Neuronal stem cell (in vitro differentiated cells): ENCODE results near the gene ETV4.

Source experiments
- DNase-seq: peaks from one replicate; pipeline ENCODE4 v3.0.0-alpha.2; 2013; ENCODE audit warnings: low spot score
- H2AFZ ChIP-seq: one replicate; pipeline ENCODE4 v1.6.1; 2013; ENCODE audit warnings: mild to moderate bottlenecking, low read length, inconsistent platforms
- H2AK5ac ChIP-seq: 2 replicates; pipeline ENCODE4 v1.6.1; 2013; ENCODE audit warnings: low read depth, mild to moderate bottlenecking, inconsistent platforms, low read length, moderate library complexity, mixed read lengths
- H2BK120ac ChIP-seq: 2 replicates; pipeline ENCODE4 v1.6.1; 2013; ENCODE audit warnings: low read depth, mild to moderate bottlenecking, inconsistent platforms, low read length, moderate library complexity, mixed read lengths
- H2BK12ac ChIP-seq: one replicate; pipeline ENCODE4 v1.6.1; 2013; ENCODE audit warnings: low read length, inconsistent platforms
- H2BK15ac ChIP-seq: 2 replicates; pipeline ENCODE4 v1.6.1; 2013; ENCODE audit warnings: mild to moderate bottlenecking, low read length, inconsistent platforms, mixed read lengths
- H2BK5ac ChIP-seq: one replicate; pipeline ENCODE4 v1.6.1; 2013; ENCODE audit warnings: inconsistent platforms, mild to moderate bottlenecking, low read length, moderate library complexity
- H3K14ac ChIP-seq: one replicate; pipeline ENCODE4 v1.6.1; 2013; ENCODE audit warnings: low read length, inconsistent platforms
- H3K18ac ChIP-seq: 2 replicates; pipeline ENCODE4 v1.6.1; 2013; ENCODE audit warnings: low read length, inconsistent platforms
- H3K23ac ChIP-seq: 2 replicates; pipeline ENCODE4 v1.6.1; 2013; ENCODE audit warnings: low read depth, mild to moderate bottlenecking, mixed read lengths, low read length, inconsistent platforms; ENCODE audit not compliant: poor library complexity
- H3K27ac ChIP-seq: replicated peaks from 3 replicates; pipeline ENCODE4 v1.5.1; 2013; ENCODE audit warnings: low read length, inconsistent platforms
- H3K27me3 ChIP-seq, 3 experiments: 2 replicates each; pipeline ENCODE4 v1.6.1; 2013; ENCODE audit warnings: low read length in 3 of 3, mild to moderate bottlenecking in 2 of 3, inconsistent platforms in 1 of 3, low read depth in 1 of 3, mixed read lengths in 1 of 3, moderate library complexity in 1 of 3; ENCODE audit not compliant: control insufficient read depth in 3 of 3, insufficient read depth in 3 of 3
- H3K36me3 ChIP-seq, 2 donors: replicated peaks in 1 of 2; 2 replicates each; pipeline ENCODE4 v1.6.1; 2013; ENCODE audit warnings: low read length in 2 of 2; ENCODE audit not compliant: control insufficient read depth in 2 of 2, insufficient read depth in 2 of 2
- H3K4ac ChIP-seq: 2 replicates; pipeline ENCODE4 v1.6.1; 2013; ENCODE audit warnings: inconsistent platforms, mild to moderate bottlenecking, low read length, moderate library complexity
- H3K4me1 ChIP-seq, 2 donors: 1 replicate in 1 of 2; 2 replicates in 1 of 2; pipeline ENCODE4 v1.6.1; 2013; ENCODE audit warnings: low read length in 2 of 2, low read depth in 1 of 2; ENCODE audit not compliant: control insufficient read depth in 2 of 2, insufficient read depth in 1 of 2
- H3K4me2 ChIP-seq: one replicate; pipeline ENCODE4 v1.6.1; 2013; ENCODE audit warnings: mild to moderate bottlenecking, low read length, inconsistent platforms; ENCODE audit not compliant: insufficient read depth, poor library complexity, severe bottlenecking
- H3K4me3 ChIP-seq, 2 donors: 2 replicates each; pipeline ENCODE4 v1.5.1; 2013; ENCODE audit warnings: low read length in 2 of 2, mild to moderate bottlenecking in 2 of 2, inconsistent platforms in 1 of 2, moderate library complexity in 1 of 2
- H3K79me1 ChIP-seq: one replicate; pipeline ENCODE4 v1.6.1; 2013; ENCODE audit warnings: low read depth, mild to moderate bottlenecking, inconsistent platforms, low read length, moderate library complexity
- H3K9ac ChIP-seq: one replicate; pipeline ENCODE4 v1.6.1; 2013; ENCODE audit warnings: mild to moderate bottlenecking, low read depth, low read length, inconsistent platforms; ENCODE audit not compliant: poor library complexity
- H3K9me3 ChIP-seq, 2 donors: replicated peaks in 1 of 2; 2 replicates each; pipeline versions ENCODE3 to v1.6.1; 2013; ENCODE audit warnings: low read length in 2 of 2, mild to moderate bottlenecking in 2 of 2, inconsistent platforms in 1 of 2, low read depth in 1 of 2, mixed read lengths in 1 of 2, moderate library complexity in 1 of 2; ENCODE audit not compliant: control insufficient read depth in 2 of 2, insufficient read depth in 1 of 2
- H4K8ac ChIP-seq: one replicate; pipeline ENCODE4 v1.6.1; 2013; ENCODE audit warnings: low read depth, mild to moderate bottlenecking, inconsistent platforms, low read length, moderate library complexity
- H4K91ac ChIP-seq: one replicate; pipeline ENCODE4 v1.6.1; 2013; ENCODE audit warnings: low read length, low read depth, mild to moderate bottlenecking, inconsistent platforms; ENCODE audit not compliant: poor library complexity
- WGBS, 2 donors: extraction: QIAGEN DNeasy Blood & Tissue Kit; methylation state at CpG; one replicate each; pipeline ENCODE4 v1.1.7; 2013; ENCODE audit warnings: missing lambda C conversion rate in 2 of 2, mixed read lengths in 1 of 2; ENCODE audit not compliant: insufficient read length in 2 of 2, insufficient replicate concordance in 1 of 2; ENCODE audit errors: extremely low coverage in 2 of 2; 5-methylcytosine and 5-hydroxymethylcytosine counted together

The ETV4 gene

GRCh38 chr17:43570518-43570928 lies 24.4 kb upstream of the ETV4 start:
- DNase-seq: no peak
- no peak overlapping the region for H3K4me3 ChIP-seq
- no CpG with 5 or more reads among the region's 3 CpGs for WGBS, 2 donors

GRCh38 chr17:43568506-43569082 lies 22.5 kb upstream of the ETV4 start:
- Histone ChIP-seq H3K14ac (no peak overlapping the region), H4K91ac (no peak overlapping the region), H3K27ac (no peak overlapping the region), H3K4me2 (no peak overlapping the region), H3K4ac (no peak overlapping the region), H3K9me3 (no peaks in the 10 kb centered on the region), H2BK12ac (no peak overlapping the region), H2BK15ac (no peak overlapping the region), H3K27me3 (peaks cover 0 to 3% (median 0%) of the 10 kb centered on the region in 3 experiments), H3K18ac (no peak overlapping the region), H2AFZ (no peak overlapping the region), H3K4me3 (no peak overlapping the region), H2BK5ac (no peak overlapping the region), H3K23ac (no peak overlapping the region), H2BK120ac (no peak overlapping the region), H3K79me1 (no peaks in the 10 kb centered on the region), H4K8ac (no peak overlapping the region), H3K4me1 (peaks cover 2 to 3% of the 10 kb centered on the region in 2 donors), H3K9ac (no peak overlapping the region), H3K36me3 (no peaks in the 10 kb centered on the region), H2AK5ac (no peak overlapping the region)
- 100% methylated on average over 2 to 3 of the region's 5 CpGs for WGBS, 2 donors
- DNase-seq: no peak

More at GRCh38 chr17:43570518-43570928, 24.4 kb upstream of the ETV4 start:
- H2BK12ac ChIP-seq: no peak overlapping the region
- H2BK5ac ChIP-seq: no peak overlapping the region
- peaks cover 0 to 2% of the 10 kb centered on the region in 2 donors for H3K4me1 ChIP-seq
- no peak overlapping the region for H3K18ac ChIP-seq
- no peaks in the 10 kb centered on the region for H3K36me3 ChIP-seq
- no peak overlapping the region for H3K9ac ChIP-seq
- H3K9me3 ChIP-seq: no peaks in the 10 kb centered on the region
- peaks cover 0 to 6% (median 0%) of the 10 kb centered on the region in 3 experiments for H3K27me3 ChIP-seq
- H3K27ac ChIP-seq: no peak overlapping the region
- H3K79me1 ChIP-seq: no peaks in the 10 kb centered on the region
- no peak overlapping the region for H3K23ac ChIP-seq
- H3K4me2 ChIP-seq: no peak overlapping the region
- H3K4ac ChIP-seq: no peak overlapping the region
- H4K91ac ChIP-seq: no peak overlapping the region
- no peak overlapping the region for H2BK15ac ChIP-seq
- no peak overlapping the region for H2AFZ ChIP-seq
- H4K8ac ChIP-seq: no peak overlapping the region
- no peak overlapping the region for H3K14ac ChIP-seq
- H2BK120ac ChIP-seq: no peak overlapping the region
- no peak overlapping the region for H2AK5ac ChIP-seq

- Histone ChIP-seq H3K18ac (no peak overlapping the region), H3K9me3 (no peaks in the 10 kb centered on the region), H2BK5ac (no peak overlapping the region), H2BK12ac (no peak overlapping the region), H2AK5ac (no peak overlapping the region), H3K27me3 (peaks cover 0 to 18% (median 0%) of the 10 kb centered on the region in 3 experiments), H3K4me3 (no peak overlapping the region), H3K36me3 (no peaks in the 10 kb centered on the region), H3K23ac (no peak overlapping the region), H2BK120ac (no peak overlapping the region), H3K4me2 (peak overlapping the region; percentile 15), H3K4me1 (peaks cover 14 to 15% of the 10 kb centered on the region in 2 donors), H2BK15ac (peak overlapping the region; percentile 12), H4K8ac (no peak overlapping the region), H3K4ac (no peak overlapping the region), H3K9ac (no peak overlapping the region), H3K79me1 (no peaks in the 10 kb centered on the region), H2AFZ (no peak overlapping the region), H4K91ac (no peak overlapping the region), H3K14ac (no peak overlapping the region), H3K27ac (no peak overlapping the region)
- no peak for DNase-seq
- WGBS, 2 donors: no CpG with 5 or more reads among the region's 15 CpGs
Measured at GRCh38 chr17:43563600-43564594, 17.8 kb upstream of the ETV4 start.
